PFSK-1 (cell line): ENCODE results near the gene KLHL3.

Experiments
- FOXP2 ChIP-seq: optimal IDR thresholded peaks from 2 replicates; pipeline ENCODE3; 2011; ENCODE audit warnings: borderline replicate concordance, control low read depth, inconsistent platforms; ENCODE audit not compliant: insufficient read depth; ENCODE audit errors: extremely low read length, extremely low read depth
- POLR2AphosphoS5 ChIP-seq: IDR thresholded peaks from 2 replicates; pipeline ENCODE4 v1.6.1; 2012; ENCODE audit warnings: low read depth, mild to moderate bottlenecking, control low read depth, low read length, moderate library complexity
- REST ChIP-seq, 2 experiments: IDR thresholded peaks; 2 replicates each; pipeline versions ENCODE4 v1.6.1 to v1.8.0; 2011 to 2012; ENCODE audit warnings: low read depth in 2 of 2, low read length in 2 of 2, control low read depth in 1 of 2, inconsistent platforms in 1 of 2, mild to moderate bottlenecking in 1 of 2, moderate library complexity in 1 of 2; ENCODE audit not compliant: insufficient read depth in 1 of 2
- SIN3A ChIP-seq: IDR thresholded peaks from 2 replicates; pipeline ENCODE4 v1.6.1; 2012; ENCODE audit warnings: mild to moderate bottlenecking, low read length, moderate library complexity, borderline replicate concordance; ENCODE audit not compliant: insufficient read depth
- TAF1 ChIP-seq: IDR thresholded peaks from 2 replicates; pipeline ENCODE4 v1.6.1; 2012; ENCODE audit warnings: low read length, control low read depth, borderline replicate concordance; ENCODE audit not compliant: insufficient read depth

Gene KLHL3

GRCh38 chr5:137635521-137635921 is 100.4 kb downstream of the KLHL3 start:
- TF ChIP-seq REST (IDR thresholded peaks at IDR 0.05; ENCODE audit: insufficient read depth in 1 of 2, low read depth in 2 of 2, low read length in 2 of 2) (no peak), SIN3A (no peak), TAF1 (no peak), FOXP2 (no peak), POLR2AphosphoS5 (no peak)

DNA sequence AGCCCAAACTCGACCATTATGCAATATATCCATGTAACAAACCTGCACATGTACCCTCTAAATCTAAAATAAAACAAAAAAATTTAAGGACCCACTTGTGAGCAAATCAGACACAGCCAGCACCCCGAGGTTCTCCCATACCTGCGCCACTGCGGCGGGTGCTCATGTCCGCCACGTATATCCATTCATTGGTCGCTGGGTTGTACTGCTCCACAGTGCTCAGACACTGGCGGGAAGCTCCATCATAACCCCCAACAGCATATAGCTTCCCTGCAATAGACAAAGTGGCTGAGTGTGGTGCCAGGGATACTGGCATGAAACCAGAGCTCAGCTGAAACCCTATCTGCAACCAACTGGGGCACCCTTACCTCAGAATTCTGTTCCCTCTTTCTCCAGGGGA is 102.0 kb downstream of the KLHL3 start:
- TF ChIP-seq FOXP2 (no peak), REST (IDR thresholded peaks at IDR 0.05; ENCODE audit: insufficient read depth in 1 of 2, low read depth in 2 of 2, low read length in 2 of 2) (no peak), POLR2AphosphoS5 (no peak), SIN3A (no peak), TAF1 (no peak)

DNA sequence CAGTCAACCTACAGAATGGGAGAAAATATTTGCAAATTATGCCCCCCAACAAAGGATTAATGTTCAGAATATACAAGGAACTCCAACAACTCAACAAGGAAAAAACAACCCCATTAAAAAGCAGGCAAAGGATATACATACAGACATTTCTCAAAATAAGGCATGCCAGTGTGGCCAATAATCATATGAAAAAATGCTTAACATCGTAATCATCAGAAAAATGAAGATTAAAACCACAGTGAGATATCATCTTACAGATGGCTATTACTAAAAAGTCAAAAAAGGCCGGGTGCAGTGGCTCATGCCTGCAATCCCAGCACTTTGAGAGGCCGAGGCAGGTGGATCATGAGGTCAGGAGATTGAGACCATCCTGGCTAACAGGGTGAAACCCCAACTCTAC is 103.2 kb downstream of the KLHL3 start:
- TF ChIP-seq POLR2AphosphoS5: no peak
- no peak for TF ChIP-seq TAF1
- no peak for TF ChIP-seq FOXP2
- TF ChIP-seq SIN3A: no peak
- no peak for TF ChIP-seq REST (IDR thresholded peaks at IDR 0.05; ENCODE audit: insufficient read depth in 1 of 2, low read depth in 2 of 2, low read length in 2 of 2)

GRCh38 chr5:137631453-137631852 is 104.4 kb downstream of the KLHL3 start:
- TF ChIP-seq SIN3A: no peak
- TF ChIP-seq POLR2AphosphoS5: no peak
- no peak for TF ChIP-seq FOXP2
- no peak for TF ChIP-seq REST (IDR thresholded peaks at IDR 0.05; ENCODE audit: insufficient read depth in 1 of 2, low read depth in 2 of 2, low read length in 2 of 2)
- no peak for TF ChIP-seq TAF1

GRCh38 chr5:137630972-137631370 is 104.9 kb downstream of the KLHL3 start:
- TF ChIP-seq POLR2AphosphoS5 (no peak), FOXP2 (no peak), SIN3A (no peak), REST (IDR thresholded peaks at IDR 0.05; ENCODE audit: insufficient read depth in 1 of 2, low read depth in 2 of 2, low read length in 2 of 2) (no peak), TAF1 (no peak)
